Activated T-cell treated with anti-CD3 and anti-CD28 coated beads, Interleukin-2, amount 50 U/mL, for 24 hours (primary cell): ENCODE data around the gene ARID3C.

Experiments used
- DNase-seq: peaks from one replicate; pipeline ENCODE4 v3.0.0-alpha.2; 2020
- H3K27ac Mint-ChIP-seq: 2 replicates; pipeline ENCODE4 v1.8.0; 2020; ENCODE audit warnings: mild to moderate bottlenecking, mixed read lengths
- H3K27me3 Mint-ChIP-seq: 2 replicates; pipeline ENCODE4 v1.8.0; 2020; ENCODE audit warnings: mixed read lengths
- H3K36me3 Mint-ChIP-seq: 2 replicates; pipeline ENCODE4 v1.8.0; 2020; ENCODE audit warnings: low read depth, mixed read lengths
- H3K4me1 Mint-ChIP-seq: 2 replicates; pipeline ENCODE4 v1.8.0; 2020; ENCODE audit warnings: low read depth, mixed read lengths
- H3K4me3 Mint-ChIP-seq: 2 replicates; pipeline ENCODE4 v1.8.0; 2020; ENCODE audit warnings: mild to moderate bottlenecking, moderate library complexity, mixed read lengths
- H3K9me3 Mint-ChIP-seq: 2 replicates; pipeline ENCODE4 v1.8.0; 2020; ENCODE audit warnings: mixed read lengths

The ARID3C gene

DNA sequence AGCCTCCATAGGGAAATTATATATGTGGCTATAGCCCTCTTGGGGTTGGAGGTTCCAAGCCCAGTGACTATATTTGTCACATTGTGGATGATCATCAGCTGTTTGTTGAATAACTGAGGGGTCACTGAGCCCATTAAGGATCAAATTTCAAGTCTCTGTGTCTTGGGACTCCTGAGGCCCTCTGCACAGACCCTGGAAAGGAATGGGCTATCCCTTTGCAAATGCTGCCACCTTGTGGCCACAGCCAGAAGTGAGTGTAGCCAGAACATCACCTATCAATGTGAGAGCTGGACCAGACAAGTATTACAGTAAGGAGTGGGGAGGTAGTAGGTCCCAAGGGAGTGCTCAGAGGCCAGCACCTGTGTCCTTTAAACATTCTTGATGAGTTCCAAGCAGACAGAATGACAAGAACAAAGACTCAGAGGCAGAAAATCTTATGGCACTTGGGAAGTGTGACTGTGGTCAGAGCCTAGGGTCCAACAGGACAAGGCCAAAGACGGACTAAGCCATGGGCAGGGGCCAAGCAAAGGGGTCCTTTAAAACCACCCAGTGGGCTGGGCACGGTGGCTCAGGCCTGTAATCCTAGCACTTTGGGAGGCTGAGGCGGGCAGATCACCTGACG lies 25.1 kb downstream of the ARID3C start:
- no peak overlapping the region for H3K27ac Mint-ChIP-seq
- peaks cover 3% of the 10 kb centered on the region for H3K27me3 Mint-ChIP-seq
- H3K36me3 Mint-ChIP-seq: no peaks in the 10 kb centered on the region

DNA sequence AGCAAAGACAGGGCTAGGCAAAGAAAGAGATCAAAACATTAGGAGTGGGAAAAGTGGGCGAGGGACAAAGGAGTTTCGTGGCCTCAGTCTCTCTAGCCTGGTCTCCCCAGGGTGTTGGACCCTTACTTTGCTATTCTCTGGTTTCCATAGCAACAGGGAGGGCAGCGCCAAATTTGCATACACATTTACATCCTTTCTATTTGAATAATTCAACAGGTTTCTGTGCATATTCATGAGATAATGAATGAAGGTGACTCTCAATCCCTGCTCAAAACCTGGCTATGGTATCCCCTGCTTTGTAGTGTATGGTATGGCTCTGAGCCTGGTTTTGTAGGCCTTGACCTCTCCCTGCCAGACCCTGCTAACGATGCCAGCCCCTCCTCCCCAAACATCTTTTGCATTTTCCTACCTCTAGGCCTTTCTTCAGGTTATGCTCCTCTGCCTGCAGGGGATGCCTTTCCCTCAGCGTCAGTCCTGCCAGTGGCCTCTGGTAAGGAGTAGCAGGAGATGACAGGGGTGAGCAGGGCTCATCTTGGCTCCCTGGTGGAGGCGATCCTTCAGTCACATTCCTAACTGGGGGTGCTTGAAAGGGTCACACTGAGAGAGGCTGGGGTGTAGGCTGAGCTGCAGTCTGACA lies 26.8 kb downstream of the ARID3C start:
- no peaks in the 10 kb centered on the region for H3K9me3 Mint-ChIP-seq

More for the DNA sequence above, 25.1 kb downstream of the ARID3C start:
- Mint-ChIP-seq H3K9me3 (no peaks in the 10 kb centered on the region), H3K4me3 (no peak overlapping the region), H3K4me1 (no peaks in the 10 kb centered on the region)
- peak; percentile 87 for DNase-seq

DNA sequence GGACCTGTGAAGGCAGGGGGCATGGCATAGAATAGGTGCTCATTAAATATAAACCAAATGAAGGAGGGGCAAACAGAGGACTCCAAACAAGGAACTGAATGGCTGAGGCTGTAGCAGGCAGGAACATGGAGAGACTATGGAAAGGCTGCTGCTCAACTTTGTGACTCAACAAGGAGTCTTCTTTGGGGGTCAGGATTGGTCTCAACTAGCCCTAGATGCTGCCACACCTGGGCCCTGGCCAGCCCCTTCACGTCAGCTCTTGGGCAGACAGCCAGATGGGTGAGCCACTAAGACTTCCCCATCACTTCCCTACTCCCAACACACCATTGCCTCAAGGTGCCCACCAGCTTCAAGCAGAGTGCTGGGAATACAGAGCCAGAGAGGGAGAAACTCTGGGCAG lies 28.0 kb downstream of the ARID3C start:
- Mint-ChIP-seq H3K27me3 (peaks cover 10% of the 10 kb centered on the region), H3K4me1 (no peaks in the 10 kb centered on the region), H3K4me3 (no peak overlapping the region), H3K9me3 (no peaks in the 10 kb centered on the region), H3K36me3 (no peaks in the 10 kb centered on the region), H3K27ac (no peak overlapping the region)
- no peak for DNase-seq

More for the DNA sequence above, 26.8 kb downstream of the ARID3C start:
- no peaks in the 10 kb centered on the region for H3K4me1 Mint-ChIP-seq
- H3K27ac Mint-ChIP-seq: no peak overlapping the region
- H3K27me3 Mint-ChIP-seq: peaks cover 3% of the 10 kb centered on the region
- no peak overlapping the region for H3K4me3 Mint-ChIP-seq
- no peak for DNase-seq
- H3K36me3 Mint-ChIP-seq: no peaks in the 10 kb centered on the region

DNA sequence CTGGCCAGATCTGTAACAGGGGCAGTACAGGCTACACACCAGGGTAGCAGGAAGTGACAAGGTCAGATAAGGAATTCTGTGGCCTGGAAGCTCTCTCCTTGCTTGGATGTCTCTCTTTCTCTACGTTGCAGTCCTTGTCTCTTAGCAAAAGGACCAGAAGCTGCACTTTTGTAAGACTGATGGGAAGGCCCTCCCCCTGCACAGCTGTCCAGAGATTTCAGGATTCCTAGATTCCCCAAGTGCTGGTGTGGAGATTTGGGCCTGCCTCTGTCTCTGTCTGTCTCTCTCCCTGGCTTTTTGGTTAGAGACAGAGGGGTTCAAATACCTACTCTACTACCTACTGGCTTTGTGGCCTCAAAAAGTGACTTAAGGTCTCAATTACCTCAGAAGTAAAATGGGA lies 29.3 kb downstream of the ARID3C start:
- H3K4me3 Mint-ChIP-seq: no peak overlapping the region
- no peaks in the 10 kb centered on the region for H3K9me3 Mint-ChIP-seq
- no peaks in the 10 kb centered on the region for H3K4me1 Mint-ChIP-seq
- no peak overlapping the region for H3K27ac Mint-ChIP-seq
- peaks cover 14% of the 10 kb centered on the region for H3K27me3 Mint-ChIP-seq
- no peaks in the 10 kb centered on the region for H3K36me3 Mint-ChIP-seq
- no peak for DNase-seq

DNA sequence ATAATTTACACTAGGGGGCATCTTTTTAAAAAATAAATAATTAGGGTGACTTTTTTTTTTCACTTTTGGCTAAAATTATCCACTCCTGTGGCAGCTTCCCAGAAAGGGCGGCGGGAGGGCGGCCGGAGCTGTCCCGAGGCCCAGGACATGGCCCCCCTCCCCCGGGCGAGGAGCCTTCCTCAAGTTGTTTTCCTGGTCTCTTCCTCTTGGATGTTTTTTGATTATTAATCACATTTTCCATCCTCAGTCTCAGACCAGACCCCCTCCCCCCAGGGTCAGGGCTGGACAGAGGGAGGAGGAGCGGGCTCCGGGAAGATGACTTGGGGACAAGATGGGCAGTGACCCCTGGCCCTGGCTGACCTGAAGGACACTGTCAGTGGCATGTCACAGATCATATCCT lies 34.7 kb downstream of the ARID3C start:
- no peaks in the 10 kb centered on the region for H3K36me3 Mint-ChIP-seq
- no peaks in the 10 kb centered on the region for H3K9me3 Mint-ChIP-seq
- H3K4me1 Mint-ChIP-seq: peaks cover 22% of the 10 kb centered on the region
- no peak overlapping the region for H3K4me3 Mint-ChIP-seq
- no peak for DNase-seq
- H3K27me3 Mint-ChIP-seq: peaks cover 58% of the 10 kb centered on the region
- H3K27ac Mint-ChIP-seq: no peak overlapping the region

DNA sequence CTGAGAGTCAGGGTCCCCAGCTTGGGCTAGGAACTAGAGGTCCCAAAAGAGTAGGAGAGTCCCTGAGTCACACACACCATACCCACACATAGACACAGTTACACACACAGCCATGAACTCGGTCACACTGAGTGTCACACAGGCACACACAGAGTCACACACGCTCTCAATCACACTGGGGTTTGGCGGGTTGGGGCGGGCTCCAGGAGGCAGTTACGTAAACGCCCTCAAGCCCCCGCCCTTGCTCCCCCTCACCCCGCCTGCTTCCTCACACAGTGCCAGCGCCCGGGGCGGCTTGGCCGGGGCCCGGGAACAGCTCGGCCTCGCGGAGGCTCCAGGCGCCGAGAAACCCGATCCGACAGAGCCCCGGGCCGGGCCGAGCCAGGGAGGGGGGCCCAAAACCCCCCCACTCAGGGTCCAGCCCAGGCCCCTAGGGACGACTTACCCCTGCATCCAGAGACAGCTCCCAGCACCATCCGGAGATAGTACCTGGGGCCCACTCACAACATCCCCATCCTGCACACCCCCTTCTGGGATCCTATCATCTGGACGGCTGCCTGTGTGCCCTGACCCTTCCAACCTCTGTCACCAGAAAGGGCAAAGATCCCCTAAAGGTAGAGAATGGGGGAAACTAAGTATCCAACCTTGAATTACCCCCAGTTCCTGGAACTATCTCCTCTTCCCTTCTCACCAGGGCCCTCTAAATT lies 35.8 kb downstream of the ARID3C start:
- peaks cover 26% of the 10 kb centered on the region for H3K4me1 Mint-ChIP-seq
- H3K4me3 Mint-ChIP-seq: no peak overlapping the region
- no peak overlapping the region for H3K27ac Mint-ChIP-seq

DNA sequence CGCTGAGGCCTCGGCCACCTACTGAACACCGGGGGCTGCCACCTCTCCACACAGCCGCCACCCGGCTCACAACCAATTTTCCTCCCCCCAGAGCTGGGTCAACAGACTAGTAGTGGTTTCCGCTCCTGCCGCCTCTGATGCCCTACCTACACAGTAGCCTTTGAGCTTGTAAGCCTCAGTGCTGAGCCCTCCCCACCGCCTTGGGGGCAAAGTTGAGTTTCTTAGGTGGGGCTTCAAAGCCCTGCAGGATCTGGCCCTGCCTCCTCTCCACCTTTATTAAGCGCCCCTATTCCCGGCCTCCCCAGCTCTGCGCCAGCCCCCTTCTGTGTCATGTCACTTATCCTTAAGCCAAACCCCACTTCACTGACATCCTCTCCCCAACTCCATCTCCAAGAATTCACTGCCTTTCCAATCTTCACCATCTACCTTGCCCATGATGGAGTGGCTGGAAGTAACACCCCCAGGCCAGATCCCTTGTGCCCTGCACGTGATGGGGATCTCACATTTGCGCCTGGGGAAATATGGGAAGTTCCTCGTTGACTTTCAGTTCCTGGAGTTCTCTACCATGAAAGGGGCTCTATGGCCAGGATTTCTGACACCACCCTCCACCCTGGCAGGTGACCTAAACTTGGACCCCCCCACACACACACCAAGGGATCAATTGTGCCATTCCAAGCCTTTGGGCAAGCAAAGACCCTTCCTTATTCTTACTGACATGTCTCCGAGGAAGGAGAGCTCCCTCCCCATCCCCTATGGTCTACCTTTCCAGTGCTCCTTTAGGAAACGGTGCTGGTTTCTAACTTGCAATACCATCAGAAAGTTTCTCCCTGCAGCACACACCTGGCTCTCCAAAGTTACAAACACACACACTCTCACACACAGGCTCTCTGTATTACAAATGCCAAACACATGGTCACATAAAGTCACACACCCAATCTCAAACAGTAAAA lies 36.7 kb downstream of the ARID3C start:
- H3K4me1 Mint-ChIP-seq: peaks cover 26% of the 10 kb centered on the region
- no peaks in the 10 kb centered on the region for H3K9me3 Mint-ChIP-seq
- H3K4me3 Mint-ChIP-seq: peak overlapping the region; percentile 69
- no peak for DNase-seq
- H3K36me3 Mint-ChIP-seq: no peaks in the 10 kb centered on the region
- H3K27ac Mint-ChIP-seq: no peak overlapping the region
- peaks cover 77% of the 10 kb centered on the region for H3K27me3 Mint-ChIP-seq

More for the DNA sequence above, 35.8 kb downstream of the ARID3C start:
- Mint-ChIP-seq H3K27me3 (peaks cover 68% of the 10 kb centered on the region), H3K36me3 (no peaks in the 10 kb centered on the region), H3K9me3 (no peaks in the 10 kb centered on the region)
- no peak for DNase-seq

DNA sequence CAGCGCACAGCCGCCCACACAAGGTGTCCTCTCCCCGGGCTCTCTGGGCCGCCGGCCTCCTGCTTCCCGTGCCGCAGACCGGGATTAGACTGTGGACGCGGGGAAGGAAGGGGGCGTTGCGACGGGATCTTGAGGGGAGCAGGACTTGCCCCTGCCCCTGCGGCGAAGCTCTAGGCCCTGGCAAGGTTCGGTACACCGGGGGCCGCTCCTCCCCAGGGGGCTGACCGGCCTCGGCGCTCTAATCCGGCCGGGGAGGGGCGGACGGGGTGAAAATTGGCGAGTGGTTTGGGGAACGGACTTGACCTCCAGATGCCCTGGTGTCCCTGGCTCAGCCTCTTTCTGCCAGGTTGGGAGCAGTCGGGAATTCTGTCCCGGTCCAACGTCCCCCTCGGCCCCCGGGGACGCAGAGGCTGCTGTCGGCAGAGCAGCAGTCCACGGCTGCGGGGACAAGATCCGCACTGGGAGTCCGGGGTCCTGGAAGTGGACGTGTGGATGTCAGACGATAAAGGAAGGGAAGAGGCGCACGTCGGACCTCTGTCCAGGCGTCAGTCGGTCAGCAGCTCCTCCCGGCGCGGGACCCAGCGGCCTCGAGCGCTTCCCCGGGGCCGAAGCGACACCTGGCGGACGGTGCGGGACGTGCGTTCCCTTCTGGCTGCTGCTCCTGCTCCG lies 37.5 kb downstream of the ARID3C start:
- no peaks in the 10 kb centered on the region for H3K9me3 Mint-ChIP-seq
- peak overlapping the region; percentile 69 for H3K4me3 Mint-ChIP-seq
- peaks cover 26% of the 10 kb centered on the region for H3K4me1 Mint-ChIP-seq
- peaks cover 82% of the 10 kb centered on the region for H3K27me3 Mint-ChIP-seq
- no peak overlapping the region for H3K27ac Mint-ChIP-seq
- peak; percentile 88 for DNase-seq
- H3K36me3 Mint-ChIP-seq: no peaks in the 10 kb centered on the region

DNA sequence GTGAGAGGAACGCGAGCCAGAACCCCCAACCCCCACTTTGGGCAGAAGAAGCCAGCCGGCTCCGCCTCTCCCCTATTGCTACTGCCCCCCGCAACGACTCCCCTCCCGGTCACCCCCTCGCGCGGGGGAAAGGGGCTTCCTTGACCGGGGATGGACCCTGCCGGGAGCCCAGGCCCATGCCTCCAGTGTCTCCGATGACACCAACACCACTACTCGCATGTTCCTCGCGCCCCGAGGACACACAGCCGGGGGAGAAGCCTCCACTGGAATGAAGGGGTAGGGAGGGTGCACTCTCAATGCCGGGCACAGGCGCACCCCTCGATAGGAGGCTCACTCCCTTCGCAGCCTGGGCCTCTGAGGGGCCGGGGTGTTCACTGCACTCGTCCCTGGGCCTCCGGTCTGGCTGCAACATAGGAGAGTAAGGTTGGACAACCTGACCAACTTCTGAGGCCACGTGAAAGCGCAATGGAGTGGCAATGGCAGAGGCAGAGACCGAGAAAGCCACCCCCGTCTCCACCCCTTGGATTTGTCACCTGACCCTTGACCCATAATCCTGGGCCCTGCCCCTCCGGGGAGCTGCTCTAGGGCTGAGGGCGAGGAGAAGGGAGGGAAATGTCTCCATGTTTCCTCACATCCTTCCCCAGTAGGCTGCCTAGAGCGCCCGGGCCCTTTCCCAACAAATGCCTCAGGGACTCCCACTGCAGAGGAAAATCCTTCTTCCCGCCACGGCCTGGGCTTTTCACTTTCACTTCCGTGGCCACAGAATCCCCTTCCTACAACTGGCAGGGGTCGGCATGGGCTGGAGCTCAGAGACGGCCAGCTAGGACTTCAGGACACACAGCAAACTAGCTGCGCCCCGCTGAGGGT lies 38.3 kb downstream of the ARID3C start:
- Mint-ChIP-seq H3K9me3 (no peaks in the 10 kb centered on the region), H3K4me3 (peak overlapping the region; percentile 69), H3K36me3 (no peaks in the 10 kb centered on the region), H3K27ac (no peak overlapping the region), H3K4me1 (peaks cover 26% of the 10 kb centered on the region), H3K27me3 (peaks cover 85% of the 10 kb centered on the region)
- DNase-seq: peak; percentile 58

DNA sequence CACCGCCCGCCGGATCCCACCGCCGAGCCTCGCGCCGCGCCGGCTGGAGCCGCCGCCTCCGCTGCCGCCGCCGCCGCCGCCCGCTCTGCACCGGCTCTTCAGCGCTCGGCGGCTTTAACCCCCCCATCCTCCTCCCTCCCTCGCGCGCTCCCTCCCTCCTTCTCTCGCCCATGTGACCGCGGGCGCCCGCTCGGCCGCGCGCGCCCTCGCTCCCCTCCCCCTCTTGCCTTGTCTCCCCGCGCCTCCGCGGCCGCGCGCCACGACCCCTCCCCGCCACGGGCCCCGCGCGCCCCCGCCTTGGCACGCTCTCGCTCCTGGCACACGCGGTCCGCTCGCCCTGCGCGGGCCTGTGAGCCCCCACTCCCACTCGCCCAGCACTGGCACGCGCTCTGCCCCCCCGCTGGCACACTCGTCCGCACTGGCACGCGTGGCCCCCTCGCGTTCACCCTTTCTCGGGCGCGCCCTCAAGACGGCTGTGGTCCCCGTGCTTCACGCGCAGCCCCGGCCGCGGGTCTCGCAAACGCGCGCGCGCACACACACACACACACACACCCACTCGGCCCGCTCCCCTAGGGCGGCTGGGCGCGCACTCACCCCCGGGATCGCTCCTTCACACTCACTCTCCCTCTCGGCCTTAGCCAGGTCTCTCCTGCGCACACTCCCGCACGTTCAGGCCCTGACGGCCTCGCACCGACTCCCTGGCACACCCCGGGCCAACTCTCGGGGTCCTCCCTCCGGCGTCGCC lies 39.1 kb downstream of the ARID3C start, which contains the start of gene CNTFR:
Gene CNTFR (minus strand): TSS at position 89 of the 745 bp plus-strand sequence. CDS start 20,743 bp downstream, outside the sequence.
- no peak within 1 kb of the TSS for H3K27ac Mint-ChIP-seq
- peak within 1 kb of the TSS; percentile 69 for H3K4me3 Mint-ChIP-seq
- no peak for DNase-seq

DNA sequence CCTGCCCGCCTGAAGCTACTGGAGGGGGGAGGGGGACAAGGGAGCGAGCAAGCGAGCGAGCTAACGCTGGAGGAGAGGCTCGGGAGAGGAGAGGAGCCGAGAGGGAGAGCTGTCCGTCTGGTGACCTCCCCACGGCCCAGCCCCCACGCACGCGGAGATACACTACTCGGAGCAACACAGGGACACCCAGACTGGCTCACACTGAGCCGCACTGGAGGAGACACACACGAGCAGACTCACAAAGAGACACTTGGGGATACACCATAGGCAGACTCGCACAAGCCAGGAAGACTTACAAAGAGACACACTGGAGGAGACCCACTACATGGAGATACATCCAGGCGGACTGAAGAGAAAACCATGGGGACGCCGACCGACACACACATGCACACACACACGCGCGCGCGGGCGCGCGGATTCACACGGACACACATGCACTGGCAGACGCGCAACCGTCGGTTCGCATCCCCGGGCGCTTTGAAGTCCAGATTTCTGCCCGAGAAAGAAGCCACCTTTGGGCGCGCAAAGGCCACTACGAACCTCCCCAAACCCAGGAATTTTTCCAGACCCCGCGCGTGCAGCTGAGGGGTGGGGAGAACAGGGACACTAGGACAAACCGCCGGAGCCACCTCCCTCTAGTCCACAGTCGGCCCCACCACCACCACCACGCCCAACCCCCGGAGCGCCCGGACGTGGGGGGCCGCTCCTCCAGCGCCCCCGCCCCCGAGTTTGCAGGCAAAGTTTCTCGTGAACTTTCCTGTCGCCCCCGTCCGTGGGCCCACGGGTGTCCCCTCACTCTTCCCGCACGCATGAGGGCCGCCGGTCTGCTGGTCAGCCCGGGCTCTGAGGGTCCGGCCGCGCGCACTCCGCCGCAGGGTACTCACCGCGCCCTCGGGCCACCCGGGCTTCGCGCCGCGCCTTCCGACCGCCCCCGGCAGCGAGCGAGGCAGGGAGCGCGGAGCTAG lies 39.9 kb downstream of the ARID3C start:
- H3K9me3 Mint-ChIP-seq: no peaks in the 10 kb centered on the region
- H3K27ac Mint-ChIP-seq: no peak overlapping the region
- H3K4me1 Mint-ChIP-seq: peaks cover 26% of the 10 kb centered on the region
- H3K4me3 Mint-ChIP-seq: peak overlapping the region; percentile 47
- H3K36me3 Mint-ChIP-seq: no peaks in the 10 kb centered on the region
- no peak for DNase-seq
- H3K27me3 Mint-ChIP-seq: peaks cover 92% of the 10 kb centered on the region

More for the DNA sequence above, 39.1 kb downstream of the ARID3C start, which contains the start of gene CNTFR:
- peaks cover 90% of the 10 kb centered on the region for H3K27me3 Mint-ChIP-seq
- H3K4me1 Mint-ChIP-seq: peaks cover 26% of the 10 kb centered on the region
- no peaks in the 10 kb centered on the region for H3K9me3 Mint-ChIP-seq
- H3K36me3 Mint-ChIP-seq: no peaks in the 10 kb centered on the region

DNA sequence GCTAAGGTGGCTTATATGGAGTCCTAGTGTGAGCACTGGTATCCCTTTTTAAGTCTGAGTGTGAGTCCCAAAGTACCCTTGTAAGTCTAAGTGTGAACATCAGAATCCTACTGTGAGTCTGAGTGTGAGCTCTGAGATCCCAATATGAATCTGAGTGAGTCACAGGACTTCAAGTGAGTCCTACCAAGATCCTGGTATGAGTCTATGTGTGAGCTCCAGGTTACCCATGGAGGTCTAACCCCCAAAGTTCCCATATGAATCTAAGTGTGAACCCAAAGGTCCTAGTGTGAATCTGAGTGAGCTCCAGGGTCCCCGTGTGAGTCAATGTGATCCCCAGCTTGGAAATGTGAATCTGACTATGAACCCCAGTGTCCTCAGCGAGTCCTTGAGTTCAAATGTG lies 41.6 kb downstream of the ARID3C start:
- Mint-ChIP-seq H3K27ac (no peak overlapping the region), H3K4me3 (no peak overlapping the region), H3K27me3 (peaks cover 90% of the 10 kb centered on the region), H3K36me3 (no peaks in the 10 kb centered on the region), H3K4me1 (peaks cover 26% of the 10 kb centered on the region), H3K9me3 (no peaks in the 10 kb centered on the region)
- no peak for DNase-seq
